Measurements from ENCODE around the gene CTNNA2.

Gene CTNNA2

GRCh38 chr2:79935771-79936657 lies 423.2 kb downstream of the CTNNA2 start:
- DNase-seq = peak; percentile 69
- no peak overlapping the region for H2AFZ ChIP-seq (ENCODE audit: low read depth, low read length)
- H4K91ac ChIP-seq (ENCODE audit: low read length) = no peak overlapping the region
- no peak overlapping the region for H3K4ac ChIP-seq (ENCODE audit: low read depth in 1 of 2, low read length in 2 of 2)
- WGBS = 2% methylated on average over 5 of the region's 9 CpGs
- H2BK15ac ChIP-seq (ENCODE audit: low read depth, poor library complexity, severe bottlenecking) = no peak overlapping the region
- H3K4me3 ChIP-seq (ENCODE audit: insufficient read depth in 1 of 2, low read depth in 1 of 2, low read length in 2 of 2) = no peak overlapping the region
- no peak overlapping the region for H3K14ac ChIP-seq (ENCODE audit: low read length in 2 of 2)
- H3K36me3 ChIP-seq (ENCODE audit: control insufficient read depth in 1 of 2, insufficient read depth in 2 of 2, low read depth in 1 of 2, low read length in 2 of 2) = no peaks in the 10 kb centered on the region
- H2AK5ac ChIP-seq (ENCODE audit: low read length, severe bottlenecking) = no peak overlapping the region
- no peak overlapping the region for H2BK5ac ChIP-seq (ENCODE audit: low read depth, low read length, poor library complexity, severe bottlenecking)
- no peak overlapping the region for H3K23ac ChIP-seq (ENCODE audit: low read length in 2 of 2)
- H3K27ac ChIP-seq (ENCODE audit: low read length, poor library complexity, severe bottlenecking) = no peak overlapping the region
- no peak overlapping the region for H3K18ac ChIP-seq (ENCODE audit: low read depth in 1 of 2, low read length in 2 of 2)
- no peaks in the 10 kb centered on the region for H3K79me1 ChIP-seq (replicated peaks; ENCODE audit: low read length, poor library complexity, severe bottlenecking)
- no peak overlapping the region for H2BK12ac ChIP-seq (ENCODE audit: low read length in 2 of 2)
- H3K4me1 ChIP-seq (ENCODE audit: control insufficient read depth, insufficient read depth, low read depth, low read length) = no peaks in the 10 kb centered on the region
- no peak overlapping the region for H2BK120ac ChIP-seq (ENCODE audit: low read depth, low read length)
- H4K8ac ChIP-seq (ENCODE audit: low read length) = no peak overlapping the region
- no peak overlapping the region for H3K9ac ChIP-seq (ENCODE audit: low read length)
- H3K27me3 ChIP-seq (ENCODE audit: control insufficient read depth in 1 of 2, insufficient read depth in 1 of 2, low read length in 2 of 2) = no peaks in the 10 kb centered on the region
- no peaks in the 10 kb centered on the region for H3K9me3 ChIP-seq (ENCODE audit: control insufficient read depth, low read length)
- no peak overlapping the region for H3K4me2 ChIP-seq (ENCODE audit: low read length, poor library complexity, severe bottlenecking)

- Histone ChIP-seq H3K4ac (ENCODE audit: low read depth in 1 of 2, low read length in 2 of 2) (no peak overlapping the region), H2AK5ac (ENCODE audit: low read length, severe bottlenecking) (no peak overlapping the region), H3K4me2 (ENCODE audit: low read length, poor library complexity, severe bottlenecking) (no peak overlapping the region), H3K79me1 (replicated peaks; ENCODE audit: low read length, poor library complexity, severe bottlenecking) (no peaks in the 10 kb centered on the region), H3K4me3 (ENCODE audit: insufficient read depth in 1 of 2, low read depth in 1 of 2, low read length in 2 of 2) (no peak overlapping the region), H2BK12ac (ENCODE audit: low read length in 2 of 2) (no peak overlapping the region), H3K36me3 (ENCODE audit: control insufficient read depth in 1 of 2, insufficient read depth in 2 of 2, low read depth in 1 of 2, low read length in 2 of 2) (no peaks in the 10 kb centered on the region), H4K8ac (ENCODE audit: low read length) (no peak overlapping the region), H3K27ac (ENCODE audit: low read length, poor library complexity, severe bottlenecking) (no peak overlapping the region), H3K9ac (ENCODE audit: low read length) (no peak overlapping the region), H4K91ac (ENCODE audit: low read length) (no peak overlapping the region), H3K27me3 (ENCODE audit: control insufficient read depth in 1 of 2, insufficient read depth in 1 of 2, low read length in 2 of 2) (no peaks in the 10 kb centered on the region), H2AFZ (ENCODE audit: low read depth, low read length) (no peak overlapping the region), H2BK120ac (ENCODE audit: low read depth, low read length) (no peak overlapping the region), H3K4me1 (ENCODE audit: control insufficient read depth, insufficient read depth, low read depth, low read length) (no peaks in the 10 kb centered on the region), H2BK15ac (ENCODE audit: low read depth, poor library complexity, severe bottlenecking) (no peak overlapping the region), H2BK5ac (ENCODE audit: low read depth, low read length, poor library complexity, severe bottlenecking) (no peak overlapping the region), H3K9me3 (ENCODE audit: control insufficient read depth, low read length) (no peaks in the 10 kb centered on the region), H3K18ac (ENCODE audit: low read depth in 1 of 2, low read length in 2 of 2) (no peak overlapping the region), H3K14ac (ENCODE audit: low read length in 2 of 2) (no peak overlapping the region), H3K23ac (ENCODE audit: low read length in 2 of 2) (no peak overlapping the region)
- no CpG with 5 or more reads among the region's 3 CpGs for WGBS
- DNase-seq = no peak
These were observed 423.9 kb downstream of the CTNNA2 start for GRCh38 chr2:79936715-79937114.

GRCh38 chr2:79938648-79939047 lies 425.8 kb downstream of the CTNNA2 start:
- no peak overlapping the region for H2BK15ac ChIP-seq (ENCODE audit: low read depth, poor library complexity, severe bottlenecking)
- H3K14ac ChIP-seq (ENCODE audit: low read length in 2 of 2) = no peak overlapping the region
- no peaks in the 10 kb centered on the region for H3K36me3 ChIP-seq (ENCODE audit: control insufficient read depth in 1 of 2, insufficient read depth in 2 of 2, low read depth in 1 of 2, low read length in 2 of 2)
- no peak overlapping the region for H3K4me3 ChIP-seq (ENCODE audit: insufficient read depth in 1 of 2, low read depth in 1 of 2, low read length in 2 of 2)
- no peak overlapping the region for H4K91ac ChIP-seq (ENCODE audit: low read length)
- H3K27ac ChIP-seq (ENCODE audit: low read length, poor library complexity, severe bottlenecking) = no peak overlapping the region
- no peak overlapping the region for H3K18ac ChIP-seq (ENCODE audit: low read depth in 1 of 2, low read length in 2 of 2)
- WGBS = 92% methylated on average over 1 of the region's 1 CpG
- no peak overlapping the region for H3K9ac ChIP-seq (ENCODE audit: low read length)
- H3K4me1 ChIP-seq (ENCODE audit: control insufficient read depth, insufficient read depth, low read depth, low read length) = no peaks in the 10 kb centered on the region
- H3K4me2 ChIP-seq (ENCODE audit: low read length, poor library complexity, severe bottlenecking) = no peak overlapping the region
- no peak overlapping the region for H3K23ac ChIP-seq (ENCODE audit: low read length in 2 of 2)
- H3K4ac ChIP-seq (ENCODE audit: low read depth in 1 of 2, low read length in 2 of 2) = no peak overlapping the region
- H2AK5ac ChIP-seq (ENCODE audit: low read length, severe bottlenecking) = no peak overlapping the region
- no peak overlapping the region for H2AFZ ChIP-seq (ENCODE audit: low read depth, low read length)
- H2BK12ac ChIP-seq (ENCODE audit: low read length in 2 of 2) = no peak overlapping the region
- no peak overlapping the region for H2BK5ac ChIP-seq (ENCODE audit: low read depth, low read length, poor library complexity, severe bottlenecking)
- no peak overlapping the region for H4K8ac ChIP-seq (ENCODE audit: low read length)
- DNase-seq = no peak
- no peaks in the 10 kb centered on the region for H3K27me3 ChIP-seq (ENCODE audit: control insufficient read depth in 1 of 2, insufficient read depth in 1 of 2, low read length in 2 of 2)
- H2BK120ac ChIP-seq (ENCODE audit: low read depth, low read length) = no peak overlapping the region
- H3K9me3 ChIP-seq (ENCODE audit: control insufficient read depth, low read length) = no peaks in the 10 kb centered on the region
- H3K79me1 ChIP-seq (replicated peaks; ENCODE audit: low read length, poor library complexity, severe bottlenecking) = no peaks in the 10 kb centered on the region

- no peaks in the 10 kb centered on the region for H3K36me3 ChIP-seq (ENCODE audit: control insufficient read depth in 1 of 2, insufficient read depth in 2 of 2, low read depth in 1 of 2, low read length in 2 of 2)
- no peak overlapping the region for H3K4ac ChIP-seq (ENCODE audit: low read depth in 1 of 2, low read length in 2 of 2)
- no peak overlapping the region for H3K4me2 ChIP-seq (ENCODE audit: low read length, poor library complexity, severe bottlenecking)
- H3K79me1 ChIP-seq (replicated peaks; ENCODE audit: low read length, poor library complexity, severe bottlenecking) = no peaks in the 10 kb centered on the region
- H2BK15ac ChIP-seq (ENCODE audit: low read depth, poor library complexity, severe bottlenecking) = no peak overlapping the region
- H2BK5ac ChIP-seq (ENCODE audit: low read depth, low read length, poor library complexity, severe bottlenecking) = no peak overlapping the region
- no peak overlapping the region for H3K14ac ChIP-seq (ENCODE audit: low read length in 2 of 2)
- H3K4me3 ChIP-seq (ENCODE audit: insufficient read depth in 1 of 2, low read depth in 1 of 2, low read length in 2 of 2) = no peak overlapping the region
- no peaks in the 10 kb centered on the region for H3K27me3 ChIP-seq (ENCODE audit: control insufficient read depth in 1 of 2, insufficient read depth in 1 of 2, low read length in 2 of 2)
- H3K18ac ChIP-seq (ENCODE audit: low read depth in 1 of 2, low read length in 2 of 2) = no peak overlapping the region
- no peak overlapping the region for H4K91ac ChIP-seq (ENCODE audit: low read length)
- H4K8ac ChIP-seq (ENCODE audit: low read length) = no peak overlapping the region
- 100% methylated on average over 1 of the region's 2 CpGs for WGBS
- H2AK5ac ChIP-seq (ENCODE audit: low read length, severe bottlenecking) = no peak overlapping the region
- no peak for DNase-seq
- H3K9ac ChIP-seq (ENCODE audit: low read length) = no peak overlapping the region
- H2AFZ ChIP-seq (ENCODE audit: low read depth, low read length) = no peak overlapping the region
- no peak overlapping the region for H3K23ac ChIP-seq (ENCODE audit: low read length in 2 of 2)
- H2BK120ac ChIP-seq (ENCODE audit: low read depth, low read length) = no peak overlapping the region
- H3K4me1 ChIP-seq (ENCODE audit: control insufficient read depth, insufficient read depth, low read depth, low read length) = no peaks in the 10 kb centered on the region
- H2BK12ac ChIP-seq (ENCODE audit: low read length in 2 of 2) = no peak overlapping the region
- no peaks in the 10 kb centered on the region for H3K9me3 ChIP-seq (ENCODE audit: control insufficient read depth, low read length)
- H3K27ac ChIP-seq (ENCODE audit: low read length, poor library complexity, severe bottlenecking) = no peak overlapping the region
These were observed 427.5 kb downstream of the CTNNA2 start for GRCh38 chr2:79940364-79940763.
